Kidney glomerular epithelial cell (primary cell): ENCODE measurements around the gene CENATAC.
"Not testable (repeated sequence)": the region's sequence is repeated elsewhere in the genome, so short reads cannot be mapped to it uniquely, and the experiment has no call there.

ENCODE experiments used
- DNase-seq: peaks from one replicate; lab custom pipeline; 2025; lab: John Stamatoyannopoulos, UW

CENATAC gene

DNA sequence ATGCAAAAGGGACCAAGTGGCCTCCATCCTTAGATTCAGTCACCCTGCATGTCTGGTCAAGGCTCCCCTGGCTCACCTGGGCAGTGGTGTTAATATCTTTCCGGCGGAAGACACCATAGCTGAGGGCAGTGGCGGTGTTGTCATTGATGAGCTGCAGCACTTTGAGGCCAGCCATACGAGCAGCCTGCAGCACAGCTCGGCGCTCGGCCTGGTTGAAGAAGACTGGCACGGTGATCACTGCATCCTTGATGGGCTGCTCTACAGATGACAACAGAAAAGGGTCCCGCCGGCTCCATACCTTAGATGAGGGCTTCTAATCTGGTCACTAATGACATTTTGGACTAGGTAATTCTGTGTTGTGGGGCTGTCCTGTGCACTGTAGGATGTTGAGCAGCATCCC is 56.5 kb downstream of the CENATAC start:
- no peak for DNase-seq

DNA sequence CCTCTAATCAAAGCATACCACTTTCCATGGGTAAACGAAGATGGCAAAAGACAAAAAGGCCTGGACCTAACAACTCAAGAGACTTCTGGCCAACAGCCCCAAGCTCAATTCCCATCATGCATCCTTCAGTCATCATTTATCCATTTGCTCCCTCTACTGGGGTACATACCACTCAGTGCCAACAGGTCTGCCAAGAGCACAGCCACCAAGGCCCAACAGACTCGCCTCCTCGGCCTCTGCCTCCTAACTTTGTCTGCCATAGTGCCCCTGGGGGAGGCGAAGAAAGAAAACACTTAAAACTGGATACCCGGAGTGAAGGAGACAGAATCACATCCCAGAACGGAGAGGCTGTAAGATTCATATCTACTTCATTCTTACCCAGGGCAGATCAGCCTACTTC is 58.0 kb downstream of the CENATAC start:
- peak; percentile 22 for DNase-seq

DNA sequence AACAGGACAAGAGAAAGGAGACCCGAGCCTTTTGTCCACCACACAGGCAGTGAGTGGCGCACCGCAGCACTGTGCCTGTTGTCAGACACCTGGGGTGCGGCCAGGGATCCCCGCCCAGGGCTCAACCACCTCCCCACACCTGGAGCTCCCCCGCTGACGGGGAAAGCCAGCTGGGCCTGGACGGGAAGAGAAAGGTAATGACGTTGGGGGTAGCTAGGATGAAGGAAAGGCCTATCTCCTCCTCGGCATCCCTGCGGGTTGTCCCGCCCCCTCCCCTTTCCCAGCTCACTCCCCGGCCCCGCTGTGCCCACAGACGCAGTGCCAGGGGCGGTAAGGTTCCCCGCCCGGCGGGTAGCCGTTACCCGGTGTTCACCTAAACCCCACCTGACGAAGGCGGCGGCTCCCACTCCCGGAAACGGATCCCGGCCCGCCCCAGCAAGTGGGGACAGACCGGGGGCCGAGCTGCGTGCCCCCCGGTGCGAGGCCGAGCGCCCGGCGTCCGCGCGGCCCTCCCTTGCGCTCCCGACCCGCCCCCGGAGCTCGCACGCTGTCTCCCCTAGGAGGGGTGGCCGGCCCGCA is 58.6 kb downstream of the CENATAC start:
- DNase-seq: no peak

DNA sequence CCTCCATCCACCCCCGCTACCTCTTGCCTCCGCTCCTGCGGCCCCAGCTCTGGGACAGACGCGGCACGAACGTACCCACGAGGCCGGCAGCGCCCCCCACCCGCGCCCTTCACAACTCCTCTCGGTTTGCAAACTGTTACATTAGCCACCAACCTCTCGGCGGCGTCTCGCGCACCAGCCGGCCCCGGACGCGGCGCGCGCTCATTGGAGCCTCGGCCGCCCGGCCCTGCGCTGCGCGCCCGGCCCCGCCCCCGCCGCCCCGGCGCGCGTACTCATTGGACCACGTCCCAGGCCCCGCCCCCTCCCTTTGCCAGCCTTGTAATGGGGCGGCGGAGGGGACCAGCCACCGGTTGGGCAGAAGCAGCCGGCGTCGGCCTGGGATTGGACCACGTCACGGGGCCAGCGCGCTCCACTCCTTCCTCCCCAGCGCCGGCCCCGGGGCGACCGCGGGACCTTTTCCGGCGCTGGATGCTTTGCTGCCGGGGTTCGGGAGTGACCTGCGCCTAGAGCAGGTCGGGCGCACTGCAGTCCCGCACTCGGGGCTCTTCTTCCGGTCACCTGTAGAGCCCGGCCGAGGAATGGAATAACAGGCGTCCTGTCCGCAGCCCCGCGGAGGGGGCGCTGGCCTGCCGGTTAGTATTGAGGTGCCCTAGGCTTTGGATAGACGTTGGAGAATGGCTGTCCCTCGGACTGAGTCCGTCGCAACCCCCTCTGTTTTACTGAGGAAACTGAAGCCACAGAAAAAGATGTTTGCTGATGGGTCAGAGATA is 59.2 kb downstream of the CENATAC start, which contains the start of gene HYOU1:
HYOU1 (minus strand) TSS at position 206 of the 770 bp plus-strand sequence. CDS start 1,045 bp downstream, outside the sequence.
- peak; percentile 86 for DNase-seq

DNA sequence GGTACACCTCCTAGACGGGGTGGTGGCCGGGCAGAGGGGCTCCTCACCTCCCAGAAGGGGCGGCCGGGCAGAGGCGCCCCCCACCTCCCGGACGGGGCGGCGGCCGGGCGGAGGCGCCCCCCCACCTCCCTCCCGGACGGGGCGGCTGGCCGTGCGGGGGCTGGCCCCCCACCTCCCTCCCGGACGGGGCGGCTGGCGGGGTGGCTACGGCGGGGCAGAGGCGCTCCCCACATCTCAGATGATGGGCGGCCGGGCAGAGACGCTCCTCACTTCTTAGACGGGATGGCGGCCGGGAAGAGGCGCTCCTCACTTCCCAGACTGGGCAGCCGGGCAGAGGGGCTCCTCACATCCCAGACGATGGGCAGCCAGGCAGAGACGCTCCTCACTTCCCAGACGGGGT is 61.2 kb downstream of the CENATAC start:
- DNase-seq: not testable (repeated sequence)

DNA sequence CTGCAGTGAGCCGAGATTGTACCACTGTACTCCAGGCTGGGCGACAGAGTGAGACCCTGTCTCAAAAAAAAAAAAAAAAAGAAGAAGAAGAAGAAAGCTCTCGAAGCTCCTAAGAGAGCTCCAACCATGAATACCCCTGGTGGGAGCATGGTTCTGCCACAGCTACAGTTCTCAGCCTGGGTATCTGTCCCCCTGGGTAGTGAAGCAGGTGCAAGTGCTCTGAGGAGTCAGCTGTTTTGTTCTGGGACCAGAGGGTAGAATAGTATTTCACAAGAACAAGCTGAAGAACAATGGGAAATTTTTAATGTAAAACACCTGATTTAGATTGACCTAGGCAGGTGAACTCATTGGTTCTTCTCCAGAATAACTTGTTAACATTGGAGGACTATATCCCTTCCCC is 63.3 kb downstream of the CENATAC start:
- DNase-seq: no peak

DNA sequence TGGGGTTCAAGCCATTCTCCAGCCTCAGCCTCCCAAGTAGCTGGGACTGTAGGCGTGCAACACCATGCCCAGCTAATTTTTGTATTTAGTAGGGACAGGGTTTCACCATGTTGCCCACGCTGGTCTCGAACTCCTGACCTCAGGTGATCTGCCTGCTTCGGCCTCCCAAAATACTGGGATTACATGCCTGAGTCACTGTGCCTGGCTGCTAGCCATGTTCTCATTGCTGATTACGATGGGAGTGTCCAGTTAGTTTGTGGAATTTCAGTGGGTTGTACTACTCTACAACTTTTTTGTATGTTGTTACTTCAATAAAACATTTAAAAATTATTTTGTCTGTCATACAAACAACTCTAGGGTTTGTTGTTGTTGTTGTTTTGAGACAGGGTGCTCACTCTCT is 64.8 kb downstream of the CENATAC start:
- no peak for DNase-seq

DNA sequence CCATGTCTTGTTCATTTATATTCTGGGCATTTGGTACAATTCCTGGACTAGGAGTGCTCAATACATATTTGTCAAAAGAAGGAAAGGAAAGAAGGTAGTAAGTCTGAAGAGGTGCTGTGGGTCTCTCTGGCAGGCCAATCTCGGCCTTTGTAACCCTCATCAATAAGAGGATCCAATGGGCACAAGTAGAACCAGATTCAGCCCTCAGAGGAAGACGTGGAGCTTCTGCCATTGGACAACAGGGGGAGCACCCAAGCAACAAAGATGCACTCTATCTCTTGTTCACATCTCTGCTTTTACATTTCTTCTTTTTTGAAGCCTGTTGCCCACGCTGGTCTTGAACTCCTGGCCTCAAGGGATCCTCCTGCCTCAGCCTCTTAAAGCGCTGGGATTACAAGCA is 67.4 kb downstream of the CENATAC start:
- no peak for DNase-seq
